BE2C (cell line): Measurements from ENCODE around the gene ETV6.
"Not testable (repeated sequence)": the region's sequence is repeated elsewhere in the genome, so short reads cannot be mapped to it uniquely, and the experiment has no call there.

Source experiments
- DNase-seq: peaks from one replicate; pipeline ENCODE4 v3.0.0-alpha.2; 2020
- H3K27me3 ChIP-seq: fragments of 250-450 bp; sonication (Bioruptor Pico); 2 replicates; pipeline ENCODE4 v1.5.1; 2020; ENCODE audit warnings: mild to moderate bottlenecking
- H3K36me3 ChIP-seq: fragments of 250-450 bp; sonication (Bioruptor Pico); 2 replicates; pipeline ENCODE4 v1.5.1; 2020; ENCODE audit warnings: mild to moderate bottlenecking
- H3K4me1 ChIP-seq: fragments of 250-450 bp; sonication (Bioruptor Pico); 2 replicates; pipeline ENCODE4 v1.5.1; 2020
- H3K4me3 ChIP-seq: 2 replicates; pipeline ENCODE4 v1.5.1; 2011; ENCODE audit warnings: low read depth, low read length
- H3K9me3 ChIP-seq: fragments of 250-450 bp; sonication (Bioruptor Pico); 2 replicates; pipeline ENCODE4 v1.5.1; 2020
- CTCF ChIP-seq: IDR thresholded peaks from 2 replicates; pipeline ENCODE4 v1.5.1; 2012; ENCODE audit warnings: mild to moderate bottlenecking, low read depth, low read length

The ETV6 gene

GRCh38 chr12:11674894-11675390, 25.5 kb downstream of the ETV6 start:
- H3K36me3 ChIP-seq, result no peaks in the 10 kb centered on the region

GRCh38 chr12:11676052-11676451, 26.6 kb downstream of the ETV6 start:
- Histone ChIP-seq H3K4me1 (peaks cover 11% of the 10 kb centered on the region), H3K9me3 (no peaks in the 10 kb centered on the region), H3K27me3 (no peaks in the 10 kb centered on the region), H3K4me3 (no peak overlapping the region), H3K36me3 (no peaks in the 10 kb centered on the region)
- DNase-seq, result no peak
- TF ChIP-seq CTCF, result no peak

More at GRCh38 chr12:11674894-11675390, 25.5 kb downstream of the ETV6 start:
- no peaks in the 10 kb centered on the region for H3K27me3 ChIP-seq
- H3K4me3 ChIP-seq, result no peak overlapping the region
- no peaks in the 10 kb centered on the region for H3K9me3 ChIP-seq
- TF ChIP-seq CTCF, result no peak
- H3K4me1 ChIP-seq, result peaks cover 11% of the 10 kb centered on the region
- no peak for DNase-seq

GRCh38 chr12:11677093-11677492, 27.6 kb downstream of the ETV6 start:
- no peak overlapping the region for H3K4me3 ChIP-seq
- H3K4me1 ChIP-seq, result peaks cover 9% of the 10 kb centered on the region
- H3K9me3 ChIP-seq, result no peaks in the 10 kb centered on the region
- DNase-seq, result no peak
- no peaks in the 10 kb centered on the region for H3K36me3 ChIP-seq
- no peak for TF ChIP-seq CTCF
- no peaks in the 10 kb centered on the region for H3K27me3 ChIP-seq

- H3K36me3 ChIP-seq, result no peaks in the 10 kb centered on the region
- peaks cover 3% of the 10 kb centered on the region for H3K4me1 ChIP-seq
- TF ChIP-seq CTCF, result no peak
- H3K4me3 ChIP-seq, result no peak overlapping the region
- no peak for DNase-seq
- H3K27me3 ChIP-seq, result no peaks in the 10 kb centered on the region
- no peaks in the 10 kb centered on the region for H3K9me3 ChIP-seq
Measured at GRCh38 chr12:11677752-11678151, 28.3 kb downstream of the ETV6 start.

- H3K36me3 ChIP-seq, result no peaks in the 10 kb centered on the region
- H3K9me3 ChIP-seq, result no peaks in the 10 kb centered on the region
- no peak for TF ChIP-seq CTCF
- DNase-seq, result no peak
- H3K27me3 ChIP-seq, result no peaks in the 10 kb centered on the region
- H3K4me3 ChIP-seq, result no peak overlapping the region
- peaks cover 2% of the 10 kb centered on the region; the same call in 1 of the 2 replicates for H3K4me1 ChIP-seq
Measured at GRCh38 chr12:11678781-11679180, 29.3 kb downstream of the ETV6 start.

GRCh38 chr12:11681207-11681606, 31.7 kb downstream of the ETV6 start:
- Histone ChIP-seq H3K36me3 (no peaks in the 10 kb centered on the region), H3K9me3 (no peaks in the 10 kb centered on the region), H3K27me3 (no peaks in the 10 kb centered on the region), H3K4me1 (peaks cover 2% of the 10 kb centered on the region; the same call in 1 of the 2 replicates), H3K4me3 (no peak overlapping the region)
- no peak for TF ChIP-seq CTCF
- no peak for DNase-seq

DNA sequence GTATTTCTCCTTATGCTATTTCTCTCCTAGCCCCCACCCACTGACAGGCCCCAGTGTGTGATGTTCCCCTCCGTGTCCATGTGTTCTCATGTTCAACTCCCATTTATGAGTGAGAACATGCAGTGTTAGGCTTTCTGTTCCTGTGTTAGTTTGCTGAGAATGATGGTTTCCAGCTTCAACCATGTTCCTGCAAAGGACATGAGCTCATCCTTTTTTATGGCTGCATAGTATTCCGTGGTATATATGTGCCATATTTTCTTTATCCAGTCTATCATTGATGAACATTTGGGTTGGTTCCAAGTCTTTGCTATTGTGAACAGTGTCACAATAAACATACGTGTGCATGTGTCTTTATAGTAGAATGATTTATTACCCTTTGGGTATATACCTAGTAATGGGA, 32.2 kb downstream of the ETV6 start:
- H3K4me1 ChIP-seq, H3K4me3 ChIP-seq, H3K9me3 ChIP-seq, H3K36me3 ChIP-seq, H3K27me3 ChIP-seq, DNase-seq: not testable (repeated sequence)
